ENCODE results near the gene C9orf50. TPM values are rescaled to one million over a fixed set of nuclear protein-coding genes. Genes with fewer than 3 reads are reported as not detected.

The C9orf50 gene, protein sequence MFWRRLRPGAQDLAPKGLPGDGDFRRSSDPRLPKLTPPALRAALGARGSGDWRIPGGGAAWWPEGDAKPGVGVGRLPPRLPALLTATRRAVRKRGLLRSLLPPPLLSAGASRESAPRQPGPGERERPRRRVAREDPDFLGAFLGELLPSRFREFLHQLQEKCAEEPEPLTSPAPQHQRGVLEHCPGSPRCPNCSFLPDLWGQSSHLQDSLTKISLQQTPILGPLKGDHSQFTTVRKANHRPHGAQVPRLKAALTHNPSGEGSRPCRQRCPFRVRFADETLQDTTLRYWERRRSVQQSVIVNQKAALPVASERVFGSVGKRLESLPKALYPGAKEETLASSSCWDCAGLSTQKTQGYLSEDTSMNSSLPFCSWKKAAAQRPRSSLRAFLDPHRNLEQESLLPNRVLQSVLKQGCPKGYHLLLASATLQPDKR
- total RNA-seq (1 to 10 TPM in 1 of 4 donors, under 1 TPM in 1, not detected in 2; 0.82 to 1.2 TPM), polyA plus RNA-seq (under 1 TPM in 1 of 3 donors, not detected in 2; 0.03 TPM)

DNA sequence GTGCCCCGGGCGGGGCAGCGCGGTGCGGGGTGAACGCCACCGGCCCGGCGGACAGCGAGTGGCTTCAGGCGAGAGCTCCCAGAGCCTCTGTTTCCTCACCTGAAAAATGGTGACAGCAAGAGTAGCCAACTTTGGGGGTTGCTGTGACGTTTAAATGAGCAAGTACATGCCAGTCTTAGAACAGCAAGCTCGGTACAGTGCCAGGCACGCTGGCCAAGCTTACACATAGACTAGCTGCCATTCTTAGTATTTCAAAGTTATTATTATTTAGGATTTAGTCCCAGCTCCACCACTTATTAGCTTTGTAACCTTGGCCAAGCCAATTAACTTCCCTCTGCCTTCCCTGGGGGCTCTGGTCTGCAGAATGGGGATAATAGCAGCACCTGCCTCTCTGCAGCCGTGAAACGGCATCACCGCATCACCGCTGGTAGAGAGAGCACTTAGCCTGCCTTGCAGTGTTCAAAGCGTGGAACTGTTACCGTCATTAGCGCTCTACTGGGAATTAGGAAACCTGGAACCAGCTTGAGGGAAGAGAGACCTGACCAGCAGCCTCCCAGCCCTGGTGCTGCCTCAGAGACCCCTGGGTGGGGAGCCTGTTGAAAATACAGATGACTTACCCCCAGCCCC, at the start of gene C9orf50:
Gene C9orf50, minus strand, starts transcription at position 433 of the 627 bp plus-strand sequence. CDS start 527 bp downstream, outside the sequence.
- Histone ChIP-seq H3K9me3 (no peaks in the 10 kb centered on the region), H3K4me3 (peak within 1 kb of the TSS; percentile 20 to 80 (median 54)), H3K4me1 (peaks cover 0 to 25% (median 20%) of the 10 kb centered on the region in 4 donors), H3K36me3 (no peaks in the 10 kb centered on the region), H3K27ac (peak within 1 kb of the TSS; percentile 33 to 68 (median 48)), H3K27me3 (no peaks in the 10 kb centered on the region)
- TF ChIP-seq POLR2AphosphoS5 (IDR thresholded peaks at IDR 0.05) = no peak
- TF ChIP-seq POLR2A (IDR thresholded peaks at IDR 0.05) = no peak
- TF ChIP-seq, protein P1, sequence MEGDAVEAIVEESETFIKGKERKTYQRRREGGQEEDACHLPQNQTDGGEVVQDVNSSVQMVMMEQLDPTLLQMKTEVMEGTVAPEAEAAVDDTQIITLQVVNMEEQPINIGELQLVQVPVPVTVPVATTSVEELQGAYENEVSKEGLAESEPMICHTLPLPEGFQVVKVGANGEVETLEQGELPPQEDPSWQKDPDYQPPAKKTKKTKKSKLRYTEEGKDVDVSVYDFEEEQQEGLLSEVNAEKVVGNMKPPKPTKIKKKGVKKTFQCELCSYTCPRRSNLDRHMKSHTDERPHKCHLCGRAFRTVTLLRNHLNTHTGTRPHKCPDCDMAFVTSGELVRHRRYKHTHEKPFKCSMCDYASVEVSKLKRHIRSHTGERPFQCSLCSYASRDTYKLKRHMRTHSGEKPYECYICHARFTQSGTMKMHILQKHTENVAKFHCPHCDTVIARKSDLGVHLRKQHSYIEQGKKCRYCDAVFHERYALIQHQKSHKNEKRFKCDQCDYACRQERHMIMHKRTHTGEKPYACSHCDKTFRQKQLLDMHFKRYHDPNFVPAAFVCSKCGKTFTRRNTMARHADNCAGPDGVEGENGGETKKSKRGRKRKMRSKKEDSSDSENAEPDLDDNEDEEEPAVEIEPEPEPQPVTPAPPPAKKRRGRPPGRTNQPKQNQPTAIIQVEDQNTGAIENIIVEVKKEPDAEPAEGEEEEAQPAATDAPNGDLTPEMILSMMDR (IDR thresholded peaks at IDR 0.05) = no peak
- no peak for TF ChIP-seq EP300 (IDR thresholded peaks at IDR 0.05)
- intact Hi-C loops (cut with DNase I) = loop anchor here (2.0 kb wide), 1 partner anchor 488 kb away; no protein-coding TSS in a partner anchor
- DNase-seq = no peak
- 31 to 33% methylated on average over 21 of the region's 21 CpGs for WGBS, 2 donors

DNA sequence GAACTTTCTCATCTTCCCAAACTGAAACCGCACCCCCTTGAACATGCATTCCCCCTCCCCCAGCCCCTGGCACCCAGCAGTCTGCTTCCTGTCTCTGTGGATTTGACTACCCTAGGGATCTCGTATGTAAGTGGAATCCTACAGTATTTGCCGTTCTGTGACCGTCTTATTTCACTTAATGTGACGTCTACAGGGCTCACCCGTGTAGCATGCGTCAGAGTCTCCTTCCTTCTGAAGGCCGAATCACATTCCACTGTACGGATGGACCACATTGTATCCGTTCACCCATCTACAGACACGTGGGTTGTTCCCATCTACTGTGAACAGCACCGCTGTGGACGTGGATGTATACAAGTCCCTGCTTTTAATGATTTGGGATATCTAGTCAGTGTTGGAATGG, 49.0 kb upstream of the C9orf50 start:
- WGBS, 2 donors = 84 to 91% methylated on average over 13 of the region's 13 CpGs
- peaks cover 14 to 37% (median 25%) of the 10 kb centered on the region in 3 donors for H3K27me3 ChIP-seq
- peaks cover 0 to 17% (median 13%) of the 10 kb centered on the region in 4 donors for H3K4me1 ChIP-seq
- no peaks in the 10 kb centered on the region for H3K36me3 ChIP-seq
- no peak overlapping the region for H3K27ac ChIP-seq
- no peak for TF ChIP-seq POLR2A (IDR thresholded peaks at IDR 0.05)
- no peak for TF ChIP-seq POLR2AphosphoS5 (IDR thresholded peaks at IDR 0.05)
- TF ChIP-seq, protein P1 (IDR thresholded peaks at IDR 0.05) = no peak
- no peak for TF ChIP-seq EP300 (IDR thresholded peaks at IDR 0.05)
- no peaks in the 10 kb centered on the region for H3K9me3 ChIP-seq
- intact Hi-C loops (cut with DNase I) = loop anchor here (5.0 kb wide), 1 partner anchor 42 kb away; no protein-coding TSS in a partner anchor
- no peak overlapping the region for H3K4me3 ChIP-seq
- no peak for DNase-seq

DNA sequence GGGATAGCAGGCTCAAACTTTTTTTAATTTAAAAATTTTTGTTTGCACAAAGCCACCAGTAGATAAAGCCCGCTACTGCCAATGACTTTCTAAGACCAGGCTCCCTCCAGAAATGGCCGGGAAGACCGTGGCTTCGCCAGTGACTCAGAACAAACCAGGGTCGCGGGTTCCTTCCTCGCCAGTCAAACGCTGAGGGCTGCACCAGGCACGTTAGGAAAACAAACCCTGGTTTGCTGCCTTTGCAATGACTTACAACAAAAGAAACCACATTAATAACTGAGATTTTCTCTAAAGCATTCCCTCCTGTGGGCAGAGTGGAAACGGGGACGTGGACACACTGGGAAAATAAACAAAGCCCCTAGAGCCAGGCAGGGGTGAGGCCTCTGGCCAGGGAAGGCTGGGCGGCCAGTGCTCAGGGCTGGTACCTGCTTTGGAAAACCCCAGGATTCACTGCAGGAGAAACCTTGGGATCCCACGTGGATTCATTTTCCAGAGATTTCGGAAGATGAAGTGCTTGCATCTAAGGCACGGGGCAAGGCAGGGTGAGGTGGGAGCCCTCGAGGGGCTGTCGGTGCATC, 48.3 kb upstream of the C9orf50 start:
- no peaks in the 10 kb centered on the region for H3K36me3 ChIP-seq
- no peak overlapping the region for H3K4me3 ChIP-seq
- DNase-seq = no peak
- intact Hi-C loops (cut with DNase I) = loop anchor here (5.0 kb wide), 1 partner anchor 43 kb away; no protein-coding TSS in a partner anchor
- no peaks in the 10 kb centered on the region for H3K9me3 ChIP-seq
- TF ChIP-seq EP300 (IDR thresholded peaks at IDR 0.05) (no peak), POLR2AphosphoS5 (IDR thresholded peaks at IDR 0.05) (no peak), POLR2A (IDR thresholded peaks at IDR 0.05) (no peak)
- TF ChIP-seq, protein P1 (IDR thresholded peaks at IDR 0.05) = no peak
- H3K27me3 ChIP-seq = peaks cover 15 to 38% (median 23%) of the 10 kb centered on the region in 3 donors
- WGBS, 2 donors = 44 to 60% methylated on average over 17 of the region's 17 CpGs
- H3K4me1 ChIP-seq = peaks cover 0 to 18% (median 15%) of the 10 kb centered on the region in 4 donors
- no peak overlapping the region for H3K27ac ChIP-seq

DNA sequence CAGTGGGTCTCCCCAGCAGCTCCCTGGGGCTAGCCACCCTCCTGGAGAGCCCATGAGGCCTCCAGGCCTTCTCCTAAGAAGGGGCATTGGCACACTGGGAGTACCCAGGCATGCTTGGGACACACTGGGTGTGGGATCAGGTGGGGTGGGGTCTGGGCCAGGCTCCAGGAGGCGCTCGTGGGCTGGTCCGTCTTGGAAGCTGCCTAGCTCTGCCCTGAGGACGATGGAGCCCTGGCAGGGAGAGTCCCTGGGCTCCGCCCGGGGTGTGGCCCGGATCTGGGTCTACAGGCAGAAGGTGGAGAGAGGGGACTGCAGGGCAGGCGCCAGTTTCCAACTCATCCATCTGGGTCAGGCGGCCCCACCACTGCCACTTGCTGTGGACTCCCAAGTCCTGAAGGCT, 46.9 kb upstream of the C9orf50 start:
- intact Hi-C loops (cut with DNase I) = loop anchor here (5.0 kb wide), 1 partner anchor 44 kb away; no protein-coding TSS in a partner anchor
- TF ChIP-seq EP300 (IDR thresholded peaks at IDR 0.05) = no peak
- TF ChIP-seq, protein P1 (IDR thresholded peaks at IDR 0.05) = no peak
- no peak for TF ChIP-seq POLR2AphosphoS5 (IDR thresholded peaks at IDR 0.05)
- TF ChIP-seq POLR2A (IDR thresholded peaks at IDR 0.05) = no peak
- DNase-seq = no peak
- no peaks in the 10 kb centered on the region for H3K9me3 ChIP-seq
- H3K4me1 ChIP-seq = peaks cover 0 to 18% (median 15%) of the 10 kb centered on the region in 4 donors
- no peak overlapping the region for H3K4me3 ChIP-seq
- no peaks in the 10 kb centered on the region for H3K36me3 ChIP-seq
- H3K27me3 ChIP-seq = peaks cover 15 to 42% (median 23%) of the 10 kb centered on the region in 3 donors
- 27 to 69% methylated on average over 9 of the region's 9 CpGs for WGBS, 2 donors
- H3K27ac ChIP-seq = no peak overlapping the region

Measured in sigmoid colon (tissue), 7 donors.